HCT116 (cell line): Measurements from ENCODE around the gene SDCCAG8. TPM values are rescaled to one million over a fixed set of nuclear protein-coding genes. Genes with fewer than 3 reads are reported as not detected.

Experiments used
- ATAC-seq: fragments of 200-7000 bp; cut with Tn5 transposase; 2 replicates; pipeline ENCODE4 v1.9.1; 2020; ENCODE audit warnings: mild to moderate bottlenecking, moderate library complexity
- BruUV-seq: library from RNA; stranded (reverse); fragments of 400-500 nt; replicated peaks from 2 replicates; lab custom pipeline; 2021; lab: Mats Ljungman, UMichigan
- CTCF ChIA-PET: fragments of 300-600 bp; sonication (Branson Sonifier 250); formaldehyde crosslinking; loops from one replicate; lab custom pipeline; 2021; ENCODE audit warnings: antibody characterized with exemption; lab: Charles Lee
- POLR2A ChIA-PET: fragments of 300-600, 350-600 bp; sonication (Branson Sonifier 250); formaldehyde crosslinking; loops from one replicate; lab custom pipeline; 2021; ENCODE audit warnings: antibody characterized with exemption; lab: Charles Lee
- RAD21 ChIA-PET, 2 experiments: fragments of 300-600 bp; sonication (Branson Sonifier 250); formaldehyde crosslinking; loops; one replicate each; lab custom pipeline; 2023; ENCODE audit warnings: low total read pairs in 2 of 2; ENCODE audit not compliant: uncharacterized antibody in 2 of 2, unreplicated experiment in 2 of 2, low non-redundant PET in 1 of 2; lab: Charles Lee
- DNase-seq: peaks from one replicate; pipeline ENCODE4 v3.0.0-alpha.2; 2010; ENCODE audit warnings: low read depth, low spot score
- H2AFZ ChIP-seq: fragments of 200-600 bp; shearing (Covaris generic), sonication (generic); 2 replicates; pipeline ENCODE4 v1.6.1; 2017; ENCODE audit warnings: low read depth, mixed run types, mixed read lengths, antibody characterized with exemption, low read length; ENCODE audit not compliant: poor library complexity, severe bottlenecking
- H3K27ac ChIP-seq: 2 replicates; pipeline ENCODE4 v1.5.1; 2012; ENCODE audit warnings: low read depth, low read length
- H3K27me3 ChIP-seq: fragments of 200-600 bp; sonication (generic); 2 replicates; pipeline ENCODE4 v1.6.1; 2016; ENCODE audit warnings: mixed run types, low read length, mixed read lengths; ENCODE audit not compliant: insufficient read depth
- H3K36me3 ChIP-seq, 2 experiments: fragments of 200-500 bp in 1 of 2; fragments of 200-600 bp in 1 of 2; sonication (Bioruptor generic) in 1 of 2; sonication (generic) in 1 of 2; 2 replicates each; pipeline versions ENCODE4 v1.5.1 to v1.6.1; 2014 to 2016; ENCODE audit warnings: low read length in 2 of 2, inconsistent platforms in 1 of 2, mixed read lengths in 1 of 2, mixed run types in 1 of 2; ENCODE audit not compliant: insufficient read depth in 2 of 2, control insufficient read depth in 1 of 2
- H3K4me1 ChIP-seq, 2 experiments: fragments of 200-600 bp in 1 of 2; sonication (generic) in 1 of 2; 2 replicates each; pipeline versions ENCODE4 v1.5.1 to v1.6.1; 2012 to 2017; ENCODE audit warnings: low read length in 2 of 2, inconsistent platforms in 1 of 2, mild to moderate bottlenecking in 1 of 2, mixed read lengths in 1 of 2, mixed run types in 1 of 2, moderate library complexity in 1 of 2; ENCODE audit not compliant: insufficient read depth in 2 of 2, control insufficient read depth in 1 of 2
- H3K4me2 ChIP-seq: fragments of 200-600 bp; sonication (generic); 2 replicates; pipeline ENCODE4 v1.6.1; 2017; ENCODE audit warnings: mixed run types, low read length, mixed read lengths
- H3K4me3 ChIP-seq, 2 experiments: fragments of 200-600 bp in 1 of 2; sonication (generic) in 1 of 2; replicated peaks in 1 of 2; 2 replicates each; pipeline ENCODE4 v1.5.1; 2011 to 2016; ENCODE audit warnings: low read length in 2 of 2, control low read depth in 1 of 2, low read depth in 1 of 2, mild to moderate bottlenecking in 1 of 2, mixed read lengths in 1 of 2, mixed run types in 1 of 2
- H3K79me2 ChIP-seq: fragments of 200-600 bp; sonication (generic); 2 replicates; pipeline ENCODE4 v1.6.1; 2017; ENCODE audit warnings: mild to moderate bottlenecking, mixed run types, low read length, moderate library complexity, mixed read lengths; ENCODE audit not compliant: insufficient read depth
- H3K9ac ChIP-seq: fragments of 200-600 bp; sonication (generic); 2 replicates; pipeline ENCODE4 v1.6.1; 2016; ENCODE audit warnings: low read length, mixed read lengths
- H3K9me2 ChIP-seq: fragments of 200-600 bp; sonication (generic), shearing (Covaris generic); 2 replicates; pipeline ENCODE4 v1.6.1; 2017; ENCODE audit warnings: mixed run types, mild to moderate bottlenecking, moderate library complexity; ENCODE audit not compliant: insufficient read depth
- H3K9me3 ChIP-seq, 2 experiments: fragments of 200-500 bp in 1 of 2; fragments of 200-600 bp in 1 of 2; sonication (Bioruptor generic) in 1 of 2; sonication (generic) in 1 of 2; 2 replicates each; pipeline ENCODE4 v1.6.1; 2014 to 2017; ENCODE audit warnings: low read length in 2 of 2, mixed read lengths in 2 of 2, inconsistent platforms in 1 of 2, low read depth in 1 of 2, mild to moderate bottlenecking in 1 of 2, mixed run types in 1 of 2, moderate library complexity in 1 of 2; ENCODE audit not compliant: control insufficient read depth in 1 of 2, insufficient read depth in 1 of 2
- H4K20me1 ChIP-seq: fragments of 200-600 bp; sonication (generic), shearing (Covaris generic); 2 replicates; pipeline ENCODE4 v1.6.1; 2017; ENCODE audit warnings: mixed run types, mild to moderate bottlenecking, moderate library complexity; ENCODE audit not compliant: insufficient read depth
- CEBPB ChIP-seq: IDR thresholded peaks from 2 replicates; pipeline ENCODE4 v1.6.1; 2012; ENCODE audit warnings: low read depth
- EGR1 ChIP-seq: IDR thresholded peaks from 2 replicates; pipeline ENCODE4 v1.6.1; 2012; ENCODE audit warnings: low read depth
- ELF1 ChIP-seq: IDR thresholded peaks from 2 replicates; pipeline ENCODE4 v1.6.1; 2012; ENCODE audit warnings: low read depth, borderline replicate concordance
- POLR2AphosphoS5 ChIP-seq: IDR thresholded peaks from 2 replicates; pipeline ENCODE4 v1.6.1; 2011; ENCODE audit warnings: mild to moderate bottlenecking, low read depth, low read length, moderate library complexity
- SIN3A ChIP-seq: IDR thresholded peaks from 2 replicates; pipeline ENCODE4 v1.6.1; 2012; ENCODE audit warnings: low read depth
- SP1 ChIP-seq: IDR thresholded peaks from 2 replicates; pipeline ENCODE4 v1.6.1; 2012; ENCODE audit warnings: low read depth
- TCF7L2 ChIP-seq: IDR thresholded peaks from 2 replicates; pipeline ENCODE4 v1.7.0; 2011; ENCODE audit warnings: borderline replicate concordance, inconsistent platforms; ENCODE audit not compliant: insufficient read depth, insufficient read length; ENCODE audit errors: extremely low read depth
- YY1 ChIP-seq: IDR thresholded peaks from 2 replicates; pipeline ENCODE4 v1.6.1; 2011; ENCODE audit warnings: low read length, low read depth, moderate library complexity, mild to moderate bottlenecking; ENCODE audit not compliant: insufficient replicate concordance; ENCODE audit errors: extremely low read depth
- ZFX ChIP-seq: fragments of 450-650 bp; IDR thresholded peaks from 2 replicates; pipeline ENCODE4 v1.6.1; 2017
- intact Hi-C: fragments of 100-400 bp; cut with micrococcal nuclease; formaldehyde crosslinking; loops from 2 replicates; pipeline ENCODE4 v1.10.0; 2022
- total RNA-seq: library from RNA; stranded (reverse); gene quantifications from one replicate; pipeline ENCODE4 v1.2.1, GENCODE V29; 2021; ENCODE audit not compliant: unreplicated experiment
- TF ChIP-seq, protein P1 (sequence below): IDR thresholded peaks from 2 replicates; pipeline ENCODE4 v1.6.1; 2011; ENCODE audit warnings: mild to moderate bottlenecking, low read length, moderate library complexity; ENCODE audit not compliant: insufficient replicate concordance; ENCODE audit errors: extremely low read depth
- TF ChIP-seq, protein P2 (sequence below): IDR thresholded peaks from 2 replicates; pipeline ENCODE4 v1.6.1; 2012
- TF ChIP-seq, protein P3 (sequence below), 3 experiments: fragments of 200-600 bp in 1 of 3; sonication (generic) in 1 of 3; IDR thresholded peaks in 2 of 3; conservative IDR thresholded peaks in 1 of 3; 2 replicates each; pipeline ENCODE4 v1.5.1; 2012 to 2017; ENCODE audit warnings: low read depth in 2 of 3, low read length in 2 of 3, antibody characterized with exemption in 1 of 3, borderline replicate concordance in 1 of 3, control low read depth in 1 of 3, mild to moderate bottlenecking in 1 of 3, mixed read lengths in 1 of 3, mixed run types in 1 of 3, moderate library complexity in 1 of 3; ENCODE audit not compliant: insufficient read depth in 1 of 3

Gene SDCCAG8
- total RNA-seq, 1 experiment from 2014 or later, result 38.2 TPM

DNA sequence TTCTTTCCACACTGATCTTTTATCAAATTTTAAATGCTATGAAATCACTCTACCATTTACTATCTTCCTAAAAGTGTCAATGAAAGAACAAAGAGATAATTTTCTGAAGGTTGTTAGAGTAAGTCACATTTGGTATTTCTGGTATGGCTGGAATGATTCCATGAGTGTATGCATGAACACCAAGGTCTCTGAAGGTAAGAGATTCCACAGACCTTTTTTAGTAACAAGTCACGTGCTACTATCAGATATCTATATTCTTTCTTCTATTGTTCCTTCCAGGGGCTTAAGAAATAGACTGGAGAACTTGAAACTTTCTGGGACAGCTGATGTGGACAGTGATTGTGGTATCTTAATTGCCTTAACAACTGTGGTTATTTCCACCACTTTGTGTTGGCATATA lies 265.0 kb downstream of the SDCCAG8 start:
- RAD21 ChIA-PET, result no interaction called here
- intact Hi-C loops, result no loop called here
- ATAC-seq (no peak), DNase-seq (no peak)
- Histone ChIP-seq H3K79me2 (no peaks in the 10 kb centered on the region), H3K27me3 (no peaks in the 10 kb centered on the region), H4K20me1 (no peaks in the 10 kb centered on the region), H2AFZ (no peak overlapping the region), H3K27ac (no peak overlapping the region), H3K4me3 (no peak overlapping the region), H3K9me2 (no peaks in the 10 kb centered on the region), H3K4me1 (peaks cover 0 to 11% of the 10 kb centered on the region in 2 experiments; a peak in 3 of 4 replicates), H3K4me2 (no peak overlapping the region), H3K9me3 (no peaks in the 10 kb centered on the region), H3K36me3 (no peaks in the 10 kb centered on the region), H3K9ac (no peak overlapping the region)
- POLR2A ChIA-PET, result no interaction called here
- CTCF ChIA-PET, result no interaction called here
- TF ChIP-seq TCF7L2, result no peak
- TF ChIP-seq ELF1, result no peak
- TF ChIP-seq YY1, result no peak
- no peak for TF ChIP-seq CEBPB
- TF ChIP-seq, protein P1, sequence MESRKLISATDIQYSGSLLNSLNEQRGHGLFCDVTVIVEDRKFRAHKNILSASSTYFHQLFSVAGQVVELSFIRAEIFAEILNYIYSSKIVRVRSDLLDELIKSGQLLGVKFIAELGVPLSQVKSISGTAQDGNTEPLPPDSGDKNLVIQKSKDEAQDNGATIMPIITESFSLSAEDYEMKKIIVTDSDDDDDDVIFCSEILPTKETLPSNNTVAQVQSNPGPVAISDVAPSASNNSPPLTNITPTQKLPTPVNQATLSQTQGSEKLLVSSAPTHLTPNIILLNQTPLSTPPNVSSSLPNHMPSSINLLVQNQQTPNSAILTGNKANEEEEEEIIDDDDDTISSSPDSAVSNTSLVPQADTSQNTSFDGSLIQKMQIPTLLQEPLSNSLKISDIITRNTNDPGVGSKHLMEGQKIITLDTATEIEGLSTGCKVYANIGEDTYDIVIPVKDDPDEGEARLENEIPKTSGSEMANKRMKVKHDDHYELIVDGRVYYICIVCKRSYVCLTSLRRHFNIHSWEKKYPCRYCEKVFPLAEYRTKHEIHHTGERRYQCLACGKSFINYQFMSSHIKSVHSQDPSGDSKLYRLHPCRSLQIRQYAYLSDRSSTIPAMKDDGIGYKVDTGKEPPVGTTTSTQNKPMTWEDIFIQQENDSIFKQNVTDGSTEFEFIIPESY, result no peak
- TF ChIP-seq, protein P2, sequence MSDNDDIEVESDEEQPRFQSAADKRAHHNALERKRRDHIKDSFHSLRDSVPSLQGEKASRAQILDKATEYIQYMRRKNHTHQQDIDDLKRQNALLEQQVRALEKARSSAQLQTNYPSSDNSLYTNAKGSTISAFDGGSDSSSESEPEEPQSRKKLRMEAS, result no peak
- no peak for TF ChIP-seq POLR2AphosphoS5
- no peak for TF ChIP-seq SP1
- TF ChIP-seq, protein P3, sequence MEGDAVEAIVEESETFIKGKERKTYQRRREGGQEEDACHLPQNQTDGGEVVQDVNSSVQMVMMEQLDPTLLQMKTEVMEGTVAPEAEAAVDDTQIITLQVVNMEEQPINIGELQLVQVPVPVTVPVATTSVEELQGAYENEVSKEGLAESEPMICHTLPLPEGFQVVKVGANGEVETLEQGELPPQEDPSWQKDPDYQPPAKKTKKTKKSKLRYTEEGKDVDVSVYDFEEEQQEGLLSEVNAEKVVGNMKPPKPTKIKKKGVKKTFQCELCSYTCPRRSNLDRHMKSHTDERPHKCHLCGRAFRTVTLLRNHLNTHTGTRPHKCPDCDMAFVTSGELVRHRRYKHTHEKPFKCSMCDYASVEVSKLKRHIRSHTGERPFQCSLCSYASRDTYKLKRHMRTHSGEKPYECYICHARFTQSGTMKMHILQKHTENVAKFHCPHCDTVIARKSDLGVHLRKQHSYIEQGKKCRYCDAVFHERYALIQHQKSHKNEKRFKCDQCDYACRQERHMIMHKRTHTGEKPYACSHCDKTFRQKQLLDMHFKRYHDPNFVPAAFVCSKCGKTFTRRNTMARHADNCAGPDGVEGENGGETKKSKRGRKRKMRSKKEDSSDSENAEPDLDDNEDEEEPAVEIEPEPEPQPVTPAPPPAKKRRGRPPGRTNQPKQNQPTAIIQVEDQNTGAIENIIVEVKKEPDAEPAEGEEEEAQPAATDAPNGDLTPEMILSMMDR (IDR thresholded peaks at IDR 0.05 in 2 of 3, conservative IDR thresholded peaks at IDR 0.05 in 1 of 3; ENCODE audit: borderline replicate concordance in 1 of 3, insufficient read depth in 1 of 3, low read depth in 2 of 3, low read length in 2 of 3), result no peak
- TF ChIP-seq EGR1, result no peak
- TF ChIP-seq ZFX, result no peak
- no peak for TF ChIP-seq SIN3A
- no TSS peak for BruUV-seq
